Astrocyte (in vitro differentiated cells and primary cell): Measurements from ENCODE around the gene CBY1. TPM values are rescaled to one million over a fixed set of nuclear protein-coding genes. Genes with fewer than 3 reads are reported as not detected.

Experiments used
- DNase-seq: peaks from one replicate; pipeline ENCODE4 v3.0.0-alpha.2; 2010; ENCODE audit warnings: low read depth
- FAIRE-seq: peaks from 2 replicates; lab custom pipeline; 2011; peaks lifted over from hg19 to GRCh38; lab: Jason Lieb, UNC
- H2AFZ ChIP-seq: 2 replicates; pipeline ENCODE4 v1.6.0; 2012; ENCODE audit warnings: low read depth, low read length, inconsistent platforms
- H3K27ac ChIP-seq: 2 replicates; pipeline ENCODE4 v1.5.1; 2011; ENCODE audit warnings: low read depth, low read length, inconsistent platforms
- H3K27me3 ChIP-seq: 2 replicates; pipeline ENCODE4 v1.6.0; 2011; ENCODE audit warnings: low read length, inconsistent platforms; ENCODE audit not compliant: insufficient read depth
- H3K36me3 ChIP-seq: 2 replicates; pipeline ENCODE4 v1.5.1; 2011; ENCODE audit warnings: low read length, inconsistent platforms; ENCODE audit not compliant: insufficient read depth
- H3K4me1 ChIP-seq: 2 replicates; pipeline ENCODE4 v1.5.1; 2011; ENCODE audit warnings: low read length, inconsistent platforms; ENCODE audit not compliant: insufficient read depth
- H3K4me2 ChIP-seq: 2 replicates; pipeline ENCODE4 v1.6.0; 2012; ENCODE audit warnings: low read length, inconsistent platforms
- H3K4me3 ChIP-seq: 2 replicates; pipeline ENCODE4 v1.5.1; 2011; ENCODE audit warnings: low read depth, mild to moderate bottlenecking, low read length, inconsistent platforms; ENCODE audit not compliant: insufficient read depth
- H3K79me2 ChIP-seq: 2 replicates; pipeline ENCODE4 v1.6.0; 2012; ENCODE audit warnings: mild to moderate bottlenecking, low read length, inconsistent platforms; ENCODE audit not compliant: insufficient read depth
- H3K9ac ChIP-seq: 2 replicates; pipeline ENCODE4 v1.6.0; 2012; ENCODE audit warnings: mild to moderate bottlenecking, low read length, inconsistent platforms
- H3K9me3 ChIP-seq: 2 replicates; pipeline ENCODE4 v1.5.1; 2012; ENCODE audit warnings: low read depth, mild to moderate bottlenecking, low read length, inconsistent platforms; ENCODE audit not compliant: insufficient read depth
- H4K20me1 ChIP-seq: 2 replicates; pipeline ENCODE4 v1.6.0; 2012; ENCODE audit warnings: low read length, inconsistent platforms; ENCODE audit not compliant: insufficient read depth
- H3K27ac Mint-ChIP-seq: one replicate; pipeline ENCODE4 v1.8.0; 2021; ENCODE audit warnings: mild to moderate bottlenecking, mixed read lengths; ENCODE audit not compliant: unreplicated experiment
- H3K27me3 Mint-ChIP-seq: one replicate; pipeline ENCODE4 v1.8.0; 2021; ENCODE audit warnings: low read depth, mixed read lengths; ENCODE audit not compliant: unreplicated experiment
- H3K36me3 Mint-ChIP-seq: one replicate; pipeline ENCODE4 v1.8.0; 2021; ENCODE audit warnings: low read depth, mixed read lengths; ENCODE audit not compliant: unreplicated experiment
- H3K4me1 Mint-ChIP-seq: one replicate; pipeline ENCODE4 v1.8.0; 2021; ENCODE audit warnings: low read depth, mixed read lengths; ENCODE audit not compliant: unreplicated experiment
- H3K4me3 Mint-ChIP-seq: one replicate; pipeline ENCODE4 v1.8.0; 2021; ENCODE audit warnings: mild to moderate bottlenecking, moderate library complexity, mixed read lengths; ENCODE audit not compliant: unreplicated experiment
- H3K9me3 Mint-ChIP-seq: one replicate; pipeline ENCODE4 v1.8.0; 2021; ENCODE audit warnings: mild to moderate bottlenecking, mixed read lengths; ENCODE audit not compliant: unreplicated experiment
- CTCF ChIP-seq: IDR thresholded peaks from 2 replicates; pipeline ENCODE4 v1.5.1; 2011; ENCODE audit warnings: low read depth, mild to moderate bottlenecking, inconsistent platforms, low read length, moderate library complexity; ENCODE audit not compliant: insufficient read depth
- EZH2 ChIP-seq: IDR thresholded peaks from 2 replicates; pipeline ENCODE4 v1.6.1; 2012; ENCODE audit warnings: mild to moderate bottlenecking, low read length, inconsistent platforms; ENCODE audit not compliant: insufficient read depth
- total RNA-seq: library from RNA; stranded (reverse); gene quantifications from 2 replicates; pipeline ENCODE4 v1.2.1, GENCODE V29; 2021

Gene CBY1
- total RNA-seq, 1 donor from 2014 or later, result 23.2 TPM

GRCh38 chr22:38707984-38708383 is 51.5 kb downstream of the CBY1 start:
- no peaks in the 10 kb centered on the region for H3K27me3 Mint-ChIP-seq
- peak overlapping the region; percentile 94 for H3K4me2 ChIP-seq
- no peak overlapping the region for H3K27ac Mint-ChIP-seq
- H3K79me2 ChIP-seq, result peaks cover 72% of the 10 kb centered on the region
- peaks cover 15% of the 10 kb centered on the region for H3K36me3 Mint-ChIP-seq
- peaks cover 35% of the 10 kb centered on the region for H3K4me1 Mint-ChIP-seq
- no peak overlapping the region for H3K9ac ChIP-seq
- TF ChIP-seq CTCF (no peak), EZH2 (no peak)
- DNase-seq, result no peak
- peak overlapping the region; percentile 97 for H3K4me3 Mint-ChIP-seq
- no peak for FAIRE-seq
- H3K36me3 ChIP-seq, result peaks cover 3% of the 10 kb centered on the region
- H3K4me3 ChIP-seq, result no peak overlapping the region
- no peaks in the 10 kb centered on the region for H3K9me3 ChIP-seq
- no peak overlapping the region for H3K27ac ChIP-seq
- no peaks in the 10 kb centered on the region for H3K27me3 ChIP-seq
- peaks cover 65% of the 10 kb centered on the region for H4K20me1 ChIP-seq
- H3K4me1 ChIP-seq, result peaks cover 20% of the 10 kb centered on the region
- no peak overlapping the region for H2AFZ ChIP-seq
- no peaks in the 10 kb centered on the region for H3K9me3 Mint-ChIP-seq

GRCh38 chr22:38709306-38709705 is 52.9 kb downstream of the CBY1 start:
- no peak for FAIRE-seq
- no peaks in the 10 kb centered on the region for H3K9me3 Mint-ChIP-seq
- Histone ChIP-seq H3K4me1 (peaks cover 20% of the 10 kb centered on the region), H3K36me3 (peaks cover 3% of the 10 kb centered on the region), H3K9me3 (no peaks in the 10 kb centered on the region), H3K4me2 (no peak overlapping the region), H3K79me2 (peaks cover 85% of the 10 kb centered on the region), H4K20me1 (peaks cover 77% of the 10 kb centered on the region), H3K27me3 (no peaks in the 10 kb centered on the region), H3K4me3 (no peak overlapping the region), H2AFZ (no peak overlapping the region), H3K9ac (no peak overlapping the region), H3K27ac (no peak overlapping the region)
- H3K4me3 Mint-ChIP-seq, result no peak overlapping the region
- H3K36me3 Mint-ChIP-seq, result peaks cover 24% of the 10 kb centered on the region
- H3K27me3 Mint-ChIP-seq, result no peaks in the 10 kb centered on the region
- DNase-seq, result no peak
- no peak overlapping the region for H3K27ac Mint-ChIP-seq
- peaks cover 45% of the 10 kb centered on the region for H3K4me1 Mint-ChIP-seq
- no peak for TF ChIP-seq CTCF
- no peak for TF ChIP-seq EZH2

- no peak for FAIRE-seq
- no peak overlapping the region for H3K4me3 Mint-ChIP-seq
- Histone ChIP-seq H4K20me1 (peaks cover 88% of the 10 kb centered on the region), H2AFZ (no peak overlapping the region), H3K9ac (no peak overlapping the region), H3K4me1 (peaks cover 14% of the 10 kb centered on the region), H3K9me3 (no peaks in the 10 kb centered on the region), H3K4me3 (no peak overlapping the region), H3K79me2 (peaks cover 95% of the 10 kb centered on the region), H3K27me3 (no peaks in the 10 kb centered on the region), H3K4me2 (no peak overlapping the region), H3K27ac (no peak overlapping the region), H3K36me3 (peaks cover 3% of the 10 kb centered on the region)
- H3K27ac Mint-ChIP-seq, result no peak overlapping the region
- peaks cover 54% of the 10 kb centered on the region for H3K4me1 Mint-ChIP-seq
- TF ChIP-seq EZH2, result no peak
- no peak for TF ChIP-seq CTCF
- no peaks in the 10 kb centered on the region for H3K27me3 Mint-ChIP-seq
- H3K36me3 Mint-ChIP-seq, result peaks cover 32% of the 10 kb centered on the region
- H3K9me3 Mint-ChIP-seq, result no peaks in the 10 kb centered on the region
- DNase-seq, result no peak
These were observed 53.9 kb downstream of the CBY1 start for GRCh38 chr22:38710351-38710750.
